HG02588 (cell line): Measurements from ENCODE around the gene DENND6B.
"Not testable (repeated sequence)": the region's sequence is repeated elsewhere in the genome, so short reads cannot be mapped to it uniquely, and the experiment has no call there.

Experiments used
- ATAC-seq: cut with Tn5 transposase; IDR thresholded peaks from one replicate; pipeline ENCODE4 v1.9.1; 2021; ENCODE audit warnings: mild to moderate bottlenecking, moderate library complexity; ENCODE audit not compliant: unreplicated experiment

DENND6B gene

DNA sequence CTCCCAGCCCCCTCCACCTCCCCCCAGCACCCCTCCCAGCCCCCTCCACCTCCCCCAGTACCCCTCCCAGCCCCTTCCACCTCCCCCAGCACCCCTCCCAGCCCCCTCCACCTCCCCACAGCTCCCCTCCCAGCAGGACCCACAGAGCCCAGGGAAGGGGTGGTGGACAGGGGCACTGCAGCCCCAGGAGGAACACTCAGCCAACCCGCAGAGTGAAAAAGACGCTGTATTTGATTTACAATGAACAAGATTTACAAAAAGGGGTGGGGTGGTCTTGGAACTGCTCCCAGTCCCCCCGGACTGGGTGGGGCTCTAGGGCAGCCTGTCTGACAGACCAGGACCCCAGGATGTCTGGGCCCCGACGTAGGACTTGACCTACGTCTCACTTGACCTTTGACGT is 52.0 kb downstream of the DENND6B start:
- no peak for ATAC-seq

DNA sequence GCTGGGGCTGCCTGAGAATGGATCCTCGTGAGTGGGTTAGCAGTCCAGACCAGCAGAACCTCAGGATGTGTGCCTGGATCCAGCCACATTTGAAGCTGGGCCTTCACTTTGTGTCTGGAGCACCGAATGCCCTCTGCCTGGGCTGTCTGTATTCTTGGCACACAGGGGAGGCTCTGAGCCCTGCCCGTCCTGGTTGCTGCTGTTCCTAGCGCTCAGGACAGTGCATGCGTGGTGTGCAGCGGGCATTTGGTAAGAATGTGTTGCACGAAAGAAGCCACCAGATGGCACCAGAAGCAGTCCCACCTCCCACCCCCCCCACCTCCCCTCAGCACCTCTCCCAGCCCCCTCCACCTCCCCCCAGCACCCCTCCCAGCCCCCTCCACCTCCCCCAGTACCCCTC is 52.5 kb downstream of the DENND6B start:
- no peak for ATAC-seq

DNA sequence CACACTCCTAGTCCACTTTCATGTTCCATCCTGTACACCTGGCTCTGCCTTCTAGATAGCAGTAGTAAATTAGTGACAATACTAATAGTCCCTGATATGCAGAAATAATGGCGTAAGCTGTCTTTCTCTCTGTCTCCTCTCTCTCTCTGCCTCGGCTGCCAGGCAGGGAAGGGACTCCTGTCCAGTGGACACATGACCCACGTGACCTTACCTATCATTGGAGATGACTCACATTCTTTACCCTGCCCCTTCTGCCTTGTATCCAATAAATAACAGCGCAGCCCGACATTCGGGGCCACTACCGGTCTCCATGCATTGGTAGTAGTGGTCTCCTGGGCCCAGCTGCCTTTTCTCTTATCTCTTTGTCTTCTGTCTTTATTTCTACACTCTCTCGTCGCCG is 53.0 kb downstream of the DENND6B start:
- ATAC-seq = not testable (repeated sequence)

DNA sequence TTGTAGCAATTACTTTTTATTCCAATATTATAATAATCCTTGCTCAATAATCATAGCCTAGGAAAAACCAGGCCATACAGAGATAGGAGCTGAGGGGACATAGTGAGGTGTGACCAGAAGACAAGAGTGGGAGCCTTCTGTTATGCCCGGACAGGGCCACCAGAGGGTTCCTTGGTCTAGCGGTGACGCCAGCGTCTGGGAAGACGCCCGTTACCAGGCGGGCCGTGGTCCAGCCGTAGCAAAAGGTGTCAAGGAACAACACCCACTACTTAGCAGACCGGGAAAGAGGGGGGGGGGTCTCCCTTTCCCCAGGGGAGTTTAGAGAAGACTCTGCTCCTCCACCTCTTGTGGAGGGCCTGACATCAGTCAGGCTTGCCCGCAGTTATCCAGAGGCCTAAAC is 53.5 kb downstream of the DENND6B start:
- not testable (repeated sequence) for ATAC-seq

DNA sequence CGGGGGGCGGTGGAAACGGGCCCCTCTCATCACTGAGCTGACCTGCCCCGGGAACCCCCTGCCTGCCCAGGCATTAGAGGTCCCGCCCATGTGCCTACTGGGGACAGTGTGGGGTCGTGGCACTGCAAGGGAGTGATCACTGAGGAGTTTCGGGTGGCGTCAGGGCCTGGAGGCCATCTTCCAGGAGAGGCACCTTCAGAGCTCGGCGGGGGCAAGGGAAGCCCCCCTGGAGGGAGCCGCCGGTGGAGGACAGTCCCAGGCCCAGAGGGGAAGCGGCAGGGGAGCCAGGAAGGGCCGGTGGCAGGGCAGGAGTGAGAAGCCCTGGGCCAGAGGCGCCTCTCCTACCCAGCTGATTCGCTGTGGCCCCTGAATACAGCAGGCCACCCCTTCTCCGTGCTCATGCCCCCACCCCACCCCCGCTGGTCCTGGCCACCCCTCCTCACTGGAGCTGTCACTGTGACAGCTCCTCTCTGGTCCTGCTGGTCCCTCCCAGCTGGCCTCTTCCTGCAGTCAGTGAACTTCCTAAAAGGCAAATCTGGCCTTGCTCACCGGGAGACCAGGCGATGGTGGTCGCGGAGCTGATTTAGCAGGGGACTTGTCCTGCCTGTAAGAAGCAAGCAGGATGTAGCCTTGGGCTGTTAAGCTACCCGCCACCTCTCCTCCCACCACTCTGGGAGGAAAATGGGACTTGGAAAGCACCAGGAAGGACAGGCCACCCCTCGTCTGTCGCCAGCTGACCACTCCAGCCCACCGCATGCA is 54.6 kb downstream of the DENND6B start:
- no peak for ATAC-seq

DNA sequence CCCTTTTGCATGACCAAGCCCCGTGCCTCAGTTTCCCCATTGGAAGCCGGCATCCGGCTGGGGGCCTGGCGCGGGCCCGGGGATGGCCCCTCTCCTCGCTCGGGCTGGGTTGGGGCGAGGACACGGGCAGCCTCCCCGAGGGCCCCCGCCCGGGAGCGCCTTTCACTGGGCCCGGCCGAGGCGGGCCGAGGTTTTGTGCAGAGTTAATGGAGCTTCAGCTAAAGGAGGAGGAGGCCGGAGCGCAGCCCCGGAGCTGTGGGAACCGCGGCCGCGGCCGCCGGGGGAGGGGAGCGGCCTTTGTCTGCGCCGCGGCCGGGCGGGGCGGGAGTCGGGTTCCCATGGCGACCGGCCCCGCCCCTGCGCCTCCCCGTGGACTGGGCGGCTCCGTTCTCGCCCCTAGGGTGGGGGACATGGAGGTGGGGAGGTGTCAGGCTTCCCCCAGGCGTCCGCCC is 55.3 kb downstream of the DENND6B start:
- no peak for ATAC-seq

DNA sequence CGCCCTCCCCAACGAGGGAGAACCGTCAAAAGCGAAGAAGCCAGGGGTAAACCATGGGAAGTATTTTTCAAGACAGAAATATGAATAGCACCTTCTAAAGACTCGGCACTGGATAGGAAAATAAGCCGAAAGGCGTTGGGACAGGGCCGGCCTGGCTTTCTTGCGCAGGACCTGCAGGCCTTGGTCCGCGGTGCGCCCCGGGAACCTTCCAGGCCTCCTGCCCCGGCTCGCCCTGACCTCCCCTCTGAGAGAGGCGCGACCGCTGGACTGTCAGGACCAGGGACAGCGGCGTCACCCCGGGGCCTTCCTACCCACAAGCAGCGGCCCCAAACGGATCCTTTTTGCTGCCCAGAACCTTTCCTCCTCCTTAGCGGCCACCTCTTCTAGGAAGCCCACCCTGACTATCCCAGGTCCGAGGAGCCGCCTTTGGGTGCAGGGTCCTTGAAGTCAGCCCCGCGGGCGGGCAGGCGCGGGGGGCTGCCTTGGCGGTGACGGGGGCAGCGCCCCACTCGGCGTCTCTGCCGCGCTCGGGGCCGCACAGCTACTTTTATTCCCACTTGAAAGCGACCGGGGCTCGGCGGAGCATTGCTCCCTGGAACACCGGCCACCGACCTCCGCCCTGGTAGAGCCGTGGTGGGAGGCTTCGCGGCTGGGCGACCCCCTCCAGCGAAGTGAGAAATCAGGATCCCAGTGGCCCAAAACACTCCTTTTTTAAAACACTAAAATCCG is 56.0 kb downstream of the DENND6B start:
- no peak for ATAC-seq

DNA sequence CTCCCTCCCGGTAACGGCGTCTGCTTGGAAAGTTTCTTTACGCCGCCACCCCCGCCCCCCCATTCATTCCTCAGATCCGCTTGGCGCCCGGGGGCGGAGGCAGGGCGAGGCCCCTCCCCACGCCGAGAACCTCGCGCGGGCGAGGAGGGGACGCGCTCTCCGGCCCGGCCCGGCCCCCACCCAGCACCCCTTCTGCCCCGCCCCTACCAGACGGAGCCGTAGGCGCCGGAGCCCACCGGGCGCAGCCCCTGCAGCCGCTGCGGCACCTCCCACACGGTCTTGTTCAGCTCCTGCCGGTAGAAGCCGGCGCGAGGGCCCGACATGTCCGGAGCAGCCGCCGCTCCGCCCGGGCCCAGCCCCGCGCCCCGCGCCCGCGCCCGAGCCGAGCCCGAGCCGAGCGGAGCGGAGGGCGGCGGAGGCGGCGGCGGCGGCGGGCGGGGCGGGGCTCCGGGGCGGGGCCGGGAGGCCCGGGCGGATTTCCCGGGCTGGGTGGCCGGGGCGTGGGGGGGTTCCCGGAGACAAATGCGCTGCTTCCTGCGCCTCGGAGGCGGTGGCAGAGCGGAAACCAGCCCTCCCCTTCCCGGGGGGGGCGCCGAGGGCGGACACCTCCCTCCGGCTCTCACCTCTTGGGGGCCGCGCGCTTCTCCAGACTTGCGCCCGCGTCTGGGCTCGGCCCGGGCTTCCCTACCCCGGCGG is 56.7 kb downstream of the DENND6B start, which contains the start of gene MAPK11:
TSS of gene MAPK11 (minus strand) at position 411 of the 696 bp plus-strand sequence. CDS start at position 323, 88 bp downstream.
- ATAC-seq = no peak

DNA sequence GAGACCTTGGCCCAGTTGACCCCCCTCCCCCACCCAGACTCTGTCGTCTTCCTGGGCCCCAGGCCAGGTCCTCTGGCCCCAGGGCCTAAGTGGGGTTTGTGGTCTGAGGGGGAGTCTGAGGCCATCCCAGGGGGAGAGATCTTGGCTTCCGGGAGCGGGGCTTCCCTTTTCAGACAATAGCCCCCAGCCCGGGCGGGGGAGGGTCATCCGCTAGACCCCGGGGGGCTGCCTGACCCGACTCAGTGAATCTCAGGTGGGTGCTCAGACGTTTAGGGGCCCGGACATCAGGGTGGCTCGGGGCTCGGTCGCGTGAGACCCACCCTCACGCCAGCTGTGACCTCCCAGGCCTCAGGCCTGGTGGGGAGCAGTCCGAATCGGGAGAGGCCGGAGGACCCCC is 57.2 kb downstream of the DENND6B start:
- no peak for ATAC-seq

DNA sequence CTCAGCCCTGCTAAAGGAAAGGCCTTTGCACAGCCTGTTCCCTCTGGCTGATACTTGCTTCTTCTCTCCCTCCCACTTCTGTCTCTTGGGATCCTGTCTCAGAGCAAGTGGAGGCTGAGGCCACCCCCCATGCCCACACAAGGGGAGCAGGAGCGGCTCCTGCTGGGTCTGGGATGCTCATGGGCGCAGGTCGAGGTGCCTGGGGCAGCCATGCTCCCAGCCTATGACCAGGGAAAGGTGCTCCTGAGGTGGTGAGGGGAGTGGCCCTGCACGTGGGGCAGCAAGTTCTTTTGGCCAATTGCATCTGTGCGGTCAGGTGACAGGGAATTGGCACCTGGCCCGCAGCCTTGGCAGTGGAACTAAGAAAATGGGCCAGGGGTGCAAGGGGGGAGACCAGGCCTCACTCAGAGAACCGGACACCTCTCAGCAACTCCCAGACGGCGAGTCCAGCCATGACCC is 58.1 kb downstream of the DENND6B start:
- no peak for ATAC-seq

DNA sequence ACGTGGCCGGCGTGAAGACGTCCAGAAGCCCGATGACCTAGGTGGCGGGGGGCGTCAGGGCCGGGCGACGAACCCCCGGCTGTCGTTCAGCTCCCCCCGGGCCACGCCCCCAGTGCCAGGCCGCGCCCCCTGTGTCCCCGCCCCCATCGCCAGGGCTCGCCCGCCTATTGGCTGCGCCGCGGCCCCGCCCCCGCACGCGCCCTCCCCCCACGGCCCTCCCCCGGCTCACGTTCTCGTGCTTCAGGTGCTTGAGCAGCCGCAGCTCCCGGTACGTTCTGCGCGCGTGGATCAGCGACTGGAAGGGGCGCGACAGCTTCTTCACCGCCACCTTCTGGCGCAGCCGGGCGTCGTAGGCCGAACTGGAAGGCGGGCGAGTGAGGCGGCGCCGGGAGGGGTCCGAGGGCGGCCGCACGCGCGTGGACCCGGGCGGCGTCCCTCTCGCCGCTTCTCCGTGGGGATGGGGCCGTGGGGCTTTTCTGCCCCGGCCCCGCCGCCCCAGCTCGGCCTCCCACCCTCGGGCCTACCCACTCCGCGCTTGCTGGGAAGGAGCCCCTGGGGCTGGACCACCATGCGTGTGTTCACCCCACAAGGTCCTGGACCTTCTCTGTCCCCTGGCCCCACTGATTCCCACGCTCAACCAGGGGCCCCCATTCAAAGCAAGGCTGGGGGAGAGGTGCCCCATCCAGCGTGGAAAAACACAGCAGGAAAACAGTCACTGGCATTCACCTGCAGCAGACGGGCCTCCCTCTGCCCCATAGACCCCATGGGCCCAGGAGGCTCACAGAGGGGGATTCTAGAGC is 59.0 kb downstream of the DENND6B start:
- ATAC-seq = no peak

DNA sequence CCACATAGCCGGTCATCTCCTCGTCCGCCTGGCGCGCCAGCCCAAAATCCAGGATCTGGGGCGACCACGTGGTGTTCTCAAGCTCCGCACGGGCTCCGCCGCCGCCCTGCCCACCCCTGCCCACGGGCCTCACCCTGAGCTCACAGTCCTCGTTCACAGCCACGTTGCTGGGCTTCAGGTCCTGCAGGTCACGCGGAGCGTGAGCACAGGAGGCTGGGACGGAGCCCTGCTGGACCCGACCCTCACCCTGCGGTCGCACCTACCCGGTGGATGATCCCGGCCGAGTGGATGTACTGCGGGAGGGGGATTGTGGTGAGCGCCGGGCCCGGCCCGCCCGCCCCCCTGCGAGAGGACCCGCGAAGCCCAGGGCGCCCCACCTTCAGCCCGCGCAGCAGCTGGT is 59.8 kb downstream of the DENND6B start:
- no peak for ATAC-seq

DNA sequence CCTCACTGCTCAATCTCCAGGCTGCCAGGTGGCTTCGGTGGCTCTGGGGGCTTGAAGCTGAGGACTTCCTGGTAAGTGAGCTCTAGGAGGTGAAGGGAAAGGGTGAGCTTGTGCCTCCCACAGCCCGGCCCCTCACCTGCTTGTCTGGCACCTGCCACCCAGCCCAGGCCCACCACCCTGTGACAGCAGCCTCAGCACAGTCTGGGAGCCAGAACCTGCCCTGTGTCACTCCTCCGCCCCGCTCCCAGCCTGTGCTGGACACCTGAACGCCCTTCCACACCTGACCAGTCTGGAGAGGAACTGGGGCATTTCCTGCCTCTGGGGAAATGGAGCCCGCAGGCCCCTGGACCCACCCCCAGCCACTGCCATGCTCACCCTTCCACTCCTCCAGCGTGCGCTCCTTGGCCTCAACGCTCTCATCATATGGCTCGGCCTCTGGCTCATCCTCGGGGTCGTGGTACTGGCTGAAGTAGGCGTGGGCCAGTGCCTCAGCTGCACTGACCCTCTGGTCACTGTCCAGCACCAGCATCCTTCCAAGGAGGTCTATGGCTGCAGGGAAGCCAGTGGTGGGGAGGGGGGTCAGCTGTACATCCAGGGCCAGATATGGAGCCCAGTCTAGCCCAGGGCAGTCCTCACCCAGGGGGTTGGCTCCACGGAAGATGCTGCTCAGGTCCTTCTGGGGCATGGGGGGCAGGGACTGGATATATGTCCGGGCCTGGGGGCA is 61.7 kb downstream of the DENND6B start:
- ATAC-seq = no peak

DNA sequence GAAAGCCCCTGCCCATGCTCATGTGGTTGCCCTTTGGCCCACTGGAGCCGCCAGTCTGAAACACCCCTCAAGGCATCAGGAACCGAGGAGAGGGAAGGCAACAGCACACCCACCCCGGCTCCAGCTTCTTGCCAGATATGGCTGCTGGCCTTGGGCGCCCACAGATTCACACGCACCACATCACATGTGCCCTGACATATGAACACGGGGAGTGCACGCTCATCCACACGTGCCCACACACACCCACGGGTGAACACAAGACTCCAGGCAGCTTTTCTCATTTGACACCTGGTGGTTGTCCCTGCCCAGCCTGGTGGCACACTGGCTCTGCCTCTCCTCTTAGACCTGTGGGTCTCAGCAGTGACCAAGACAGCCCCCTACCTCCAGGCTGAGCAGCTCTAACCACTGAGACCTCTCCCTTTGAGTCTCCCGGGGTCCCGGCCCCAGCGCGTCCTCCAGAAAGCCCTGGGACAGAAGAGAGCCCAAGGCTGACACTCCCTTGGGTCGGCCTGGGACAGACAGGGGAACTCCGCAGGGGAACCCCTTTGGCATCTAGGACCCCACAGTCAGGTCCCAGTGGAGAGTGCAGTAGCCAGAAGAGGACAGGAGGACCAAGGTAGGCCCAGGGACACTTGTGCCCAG is 62.6 kb downstream of the DENND6B start:
- no peak for ATAC-seq

DNA sequence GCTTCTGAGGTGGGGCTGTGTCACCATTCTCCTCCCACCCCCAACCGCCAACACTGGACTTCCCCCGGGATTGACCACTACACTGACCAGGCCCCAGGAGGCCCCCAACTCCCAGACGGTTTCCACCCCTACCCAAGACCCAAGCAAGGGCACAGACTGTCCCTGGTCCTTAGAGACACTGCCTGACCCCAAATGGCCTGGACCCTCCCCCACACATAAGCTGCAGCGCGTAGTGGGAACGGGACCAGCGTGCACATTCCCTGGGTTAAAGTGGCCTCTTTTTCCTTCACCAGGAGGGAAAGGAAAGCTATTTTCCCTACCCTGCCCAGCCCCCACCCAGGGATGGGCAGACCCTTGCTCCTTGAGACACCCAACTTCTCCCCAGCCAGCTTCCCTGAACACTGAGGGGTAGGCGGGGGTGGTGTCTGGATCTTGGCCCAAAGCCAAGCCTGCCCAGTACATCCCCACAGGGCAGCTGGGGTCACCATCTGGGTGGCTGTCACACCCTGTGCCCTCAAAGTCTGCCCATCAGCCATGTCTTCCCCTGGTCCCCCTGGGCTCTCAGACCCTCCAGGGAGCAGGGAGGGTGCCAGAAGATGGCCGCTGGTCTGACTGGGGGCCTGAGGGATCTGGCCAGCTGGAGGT is 63.7 kb downstream of the DENND6B start:
- ATAC-seq = no peak

DNA sequence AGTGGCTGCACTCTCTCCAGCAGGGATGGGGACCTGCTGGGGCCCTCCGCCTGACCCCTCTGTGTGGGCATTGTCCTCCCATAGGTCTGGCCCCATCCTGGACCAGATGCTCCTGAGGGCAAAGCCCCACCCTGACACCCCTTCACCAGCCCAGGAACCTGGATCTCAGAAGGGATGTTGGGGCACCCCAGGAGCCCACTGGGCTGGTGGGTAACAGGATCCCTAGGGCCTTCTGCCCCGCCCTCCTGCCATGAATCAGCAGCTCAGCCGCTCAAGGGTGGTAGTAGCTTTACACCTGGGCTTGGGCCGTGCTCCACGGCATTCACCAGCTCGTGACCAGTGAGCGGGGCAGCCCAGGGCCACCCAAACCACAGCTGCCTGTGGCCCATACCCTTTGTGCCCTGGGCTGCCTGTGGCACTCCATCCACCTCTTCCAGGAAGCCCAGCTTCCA is 64.3 kb downstream of the DENND6B start:
- no peak for ATAC-seq

DNA sequence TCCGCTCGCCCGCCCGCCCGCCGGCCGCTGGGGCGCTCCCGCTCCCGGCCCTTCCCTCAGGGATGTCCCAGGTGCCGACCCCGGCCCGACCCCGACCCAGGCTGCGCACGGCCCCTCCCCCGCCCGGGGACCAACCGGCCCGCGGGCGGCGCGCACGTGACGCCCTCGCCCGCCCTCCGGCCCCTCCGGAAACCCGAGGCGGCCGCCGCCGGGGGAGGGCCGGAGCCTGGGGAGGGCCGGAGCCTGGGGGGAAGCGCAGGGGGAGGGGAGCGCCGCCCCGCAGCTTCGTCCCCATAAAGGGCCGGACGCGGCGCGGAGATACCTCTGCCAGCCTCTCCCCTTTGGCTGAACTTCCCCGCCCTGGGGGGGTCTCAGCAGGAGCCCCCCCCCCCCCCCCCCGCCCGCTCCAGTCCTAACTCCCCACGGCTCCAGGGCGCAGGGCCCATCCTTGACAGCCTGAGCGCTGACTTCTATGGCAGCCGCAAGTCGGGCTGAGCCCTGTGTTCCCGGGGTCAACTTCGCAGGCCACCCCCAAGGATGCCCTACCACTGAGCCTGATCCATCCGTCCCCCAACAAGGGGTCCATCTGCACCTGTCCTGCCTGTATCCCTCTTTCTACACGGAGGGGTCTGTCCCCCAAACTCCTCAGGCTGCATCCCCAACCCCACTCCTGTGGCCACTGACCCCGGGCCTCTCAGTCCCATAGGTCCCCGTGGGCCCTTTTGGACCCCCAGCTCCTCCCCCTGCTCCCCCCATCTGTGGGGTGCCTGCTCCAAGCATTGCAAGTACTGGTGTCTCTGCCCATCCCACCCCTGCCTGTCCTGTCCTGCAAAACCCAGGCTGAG is 65.0 kb downstream of the DENND6B start, which contains the start of gene MAPK12:
TSS of gene MAPK12 (minus strand) at position 69 of the 845 bp plus-strand sequence. CDS start 174 bp downstream, outside the sequence.
- ATAC-seq = no peak
